Measurements from ENCODE around the gene PCGF5. TPM values are rescaled to one million over a fixed set of nuclear protein-coding genes. Genes with fewer than 3 reads are reported as not detected.
"Not testable (repeated sequence)": the region's sequence is repeated elsewhere in the genome, so short reads cannot be mapped to it uniquely, and the experiment has no call there.

The PCGF5 gene
- total and polyA plus RNA-seq, 8 donors: 10.7 to 78.2 (median 33.8) TPM

DNA sequence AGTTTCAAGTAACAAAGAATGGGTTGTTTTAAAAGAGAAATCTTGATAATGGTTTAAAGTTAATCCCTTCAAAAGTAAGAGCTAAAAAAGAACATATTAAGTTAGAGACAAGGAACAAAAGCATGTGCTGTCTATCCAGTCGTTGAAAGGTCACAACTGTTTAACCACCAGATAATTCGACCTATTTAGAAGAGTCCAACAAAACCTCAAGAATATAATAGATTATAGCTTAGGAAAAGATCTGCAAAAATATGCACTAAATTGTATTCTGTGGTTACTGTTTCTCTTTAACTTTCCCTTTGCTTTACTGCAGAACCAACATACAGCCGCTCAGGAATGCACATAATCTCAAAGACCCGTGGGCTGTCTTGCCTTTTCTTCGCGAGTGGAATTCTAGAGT, 74.9 kb downstream of the PCGF5 start:
- H3K4me1 ChIP-seq: peaks cover 5 to 14% (median 11%) of the 10 kb centered on the region in 4 donors

DNA sequence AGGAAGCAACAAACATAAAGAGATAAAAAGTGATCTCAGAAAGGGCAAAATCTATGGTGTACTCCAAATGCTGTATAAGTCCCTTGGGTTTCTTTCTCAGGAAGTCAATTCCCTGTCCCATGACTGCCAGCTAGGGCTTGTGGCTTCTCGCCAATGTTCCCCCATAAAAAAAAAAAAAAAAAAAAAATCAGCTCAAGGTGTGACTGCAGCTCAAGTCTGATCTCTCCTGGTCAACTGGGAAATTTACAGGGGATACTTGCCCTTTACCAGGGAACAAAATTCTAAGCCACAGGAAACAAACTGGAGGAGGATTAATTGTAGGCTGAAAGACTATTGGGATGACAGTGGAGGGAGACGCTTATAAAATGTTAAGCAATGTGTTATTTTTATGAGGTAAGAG, 76.0 kb downstream of the PCGF5 start:
- no peak overlapping the region for H3K27ac ChIP-seq
- H3K27me3 ChIP-seq: no peaks in the 10 kb centered on the region
- H3K36me3 ChIP-seq: no peaks in the 10 kb centered on the region
- no peak for TF ChIP-seq CTCF (IDR thresholded peaks at IDR 0.05)
- no peak for TF ChIP-seq POLR2AphosphoS5 (IDR thresholded peaks at IDR 0.05)
- no peak for TF ChIP-seq POLR2A (IDR thresholded peaks at IDR 0.05)
- TF ChIP-seq EP300 (IDR thresholded peaks at IDR 0.05): no peak
- H3K4me3 ChIP-seq: no peak overlapping the region
- WGBS, 5 donors: 49 to 59% (median 55%) methylated on average over 2 of the region's 2 CpGs
- intact Hi-C loops (cut with DNase I; ENCODE audit: low total_unique reads): no loop called here
- peak in 1 of 2 donors; percentile 34 for DNase-seq
- no peaks in the 10 kb centered on the region for H3K9me3 ChIP-seq
- peaks cover 5 to 14% (median 11%) of the 10 kb centered on the region in 4 donors for H3K4me1 ChIP-seq

More for the DNA sequence above, 74.9 kb downstream of the PCGF5 start:
- intact Hi-C loops (cut with DNase I; ENCODE audit: low total_unique reads): no loop called here
- H3K9me3 ChIP-seq: no peaks in the 10 kb centered on the region
- no peaks in the 10 kb centered on the region for H3K36me3 ChIP-seq
- H3K27me3 ChIP-seq: no peaks in the 10 kb centered on the region
- DNase-seq: no peak
- no peak overlapping the region for H3K4me3 ChIP-seq
- no peak overlapping the region for H3K27ac ChIP-seq
- 67 to 74% (median 71%) methylated on average over 6 of the region's 6 CpGs for WGBS, 5 donors
- TF ChIP-seq CTCF (IDR thresholded peaks at IDR 0.05): no peak
- TF ChIP-seq POLR2AphosphoS5 (IDR thresholded peaks at IDR 0.05): no peak
- TF ChIP-seq EP300 (IDR thresholded peaks at IDR 0.05): no peak
- TF ChIP-seq POLR2A (IDR thresholded peaks at IDR 0.05): no peak

DNA sequence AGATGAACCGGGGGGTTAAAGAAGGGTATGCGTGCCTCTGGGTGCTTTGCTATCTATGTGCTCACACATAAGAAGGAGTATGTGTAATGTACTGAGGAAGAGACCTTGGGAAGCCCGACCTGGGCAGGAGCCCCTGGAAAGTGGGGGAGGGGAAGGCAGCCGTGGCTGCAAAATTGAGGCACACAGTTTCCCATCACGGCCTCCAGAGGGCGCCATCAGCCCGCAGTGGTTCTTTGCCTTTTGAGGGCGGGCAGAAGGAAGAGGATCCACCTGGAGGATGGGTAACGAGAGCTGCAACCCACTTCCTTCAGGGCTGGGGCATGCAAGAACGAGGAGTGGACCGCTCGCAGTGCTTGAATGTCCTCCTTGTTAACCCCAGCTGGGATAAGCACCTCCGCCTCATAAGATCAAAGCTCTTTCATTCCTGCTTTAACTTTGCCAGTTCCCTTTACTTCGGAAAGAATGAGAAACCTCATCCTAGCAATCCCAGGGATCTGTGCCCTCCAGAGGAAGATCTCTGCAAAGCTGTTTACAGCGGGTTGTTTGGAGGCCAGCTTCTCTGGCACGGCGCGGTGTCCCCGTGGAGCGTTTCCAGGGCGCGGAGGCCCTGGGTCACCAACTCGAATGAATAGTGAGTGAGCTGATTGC, 77.9 kb downstream of the PCGF5 start:
- peak; percentile 66 to 92 for DNase-seq
- WGBS, 5 donors: 3 to 10% (median 8%) methylated on average over 23 of the region's 23 CpGs

DNA sequence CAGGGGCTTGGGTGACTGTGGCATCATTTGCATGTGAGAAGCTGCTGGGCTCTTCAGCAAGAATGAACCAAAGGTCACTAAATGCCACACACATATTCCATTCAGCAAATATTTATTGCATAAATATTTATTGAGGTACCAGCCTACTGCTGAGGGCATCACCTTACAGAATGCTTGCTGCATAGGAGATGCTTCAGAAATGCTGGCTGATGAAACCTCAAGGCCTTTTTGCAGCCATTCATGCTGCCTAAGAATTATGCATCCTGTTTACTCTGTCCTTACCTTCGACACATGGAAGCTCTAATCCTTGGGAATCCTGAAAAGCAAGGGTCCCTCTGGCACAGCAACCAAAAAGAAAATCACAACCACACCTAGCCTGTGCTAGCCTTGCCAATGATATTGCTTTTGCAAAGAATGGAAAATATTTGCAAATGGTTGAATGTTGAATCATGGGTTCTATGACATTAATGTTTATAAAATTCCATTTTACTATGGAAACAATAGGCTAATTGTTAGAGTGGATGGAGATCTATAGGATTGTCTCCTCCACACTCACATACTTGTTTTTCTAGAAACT, 79.6 kb downstream of the PCGF5 start:
- TF ChIP-seq EP300 (IDR thresholded peaks at IDR 0.05): no peak
- TF ChIP-seq POLR2AphosphoS5 (IDR thresholded peaks at IDR 0.05): no peak
- no peak for TF ChIP-seq CTCF (IDR thresholded peaks at IDR 0.05)
- no peak for TF ChIP-seq POLR2A (IDR thresholded peaks at IDR 0.05)
- WGBS, 5 donors: 50 to 88% (median 60%) methylated on average over 1 of the region's 1 CpG
- Histone ChIP-seq H3K27me3 (no peaks in the 10 kb centered on the region), H3K4me3 (no peak overlapping the region), H3K4me1 (peaks cover 5 to 14% (median 11%) of the 10 kb centered on the region in 4 donors), H3K36me3 (no peaks in the 10 kb centered on the region), H3K27ac (no peak overlapping the region), H3K9me3 (no peaks in the 10 kb centered on the region)
- intact Hi-C loops (cut with DNase I; ENCODE audit: low total_unique reads): no loop called here
- no peak for DNase-seq

More for the DNA sequence above, 77.9 kb downstream of the PCGF5 start:
- Histone ChIP-seq H3K36me3 (no peaks in the 10 kb centered on the region), H3K27ac (no peak overlapping the region), H3K4me1 (peaks cover 5 to 14% (median 11%) of the 10 kb centered on the region in 4 donors), H3K9me3 (no peaks in the 10 kb centered on the region), H3K27me3 (no peaks in the 10 kb centered on the region), H3K4me3 (peak overlapping the region; percentile 18 to 50 (median 45))
- TF ChIP-seq CTCF (IDR thresholded peaks at IDR 0.05) (peak in 5 of 7 experiments; percentile 64 to 92 (median 82)), POLR2A (IDR thresholded peaks at IDR 0.05) (no peak), EP300 (IDR thresholded peaks at IDR 0.05) (no peak), POLR2AphosphoS5 (IDR thresholded peaks at IDR 0.05) (peak in 1 of 3 donors; percentile 22)
- intact Hi-C loops (cut with DNase I; ENCODE audit: low total_unique reads): no loop called here

DNA sequence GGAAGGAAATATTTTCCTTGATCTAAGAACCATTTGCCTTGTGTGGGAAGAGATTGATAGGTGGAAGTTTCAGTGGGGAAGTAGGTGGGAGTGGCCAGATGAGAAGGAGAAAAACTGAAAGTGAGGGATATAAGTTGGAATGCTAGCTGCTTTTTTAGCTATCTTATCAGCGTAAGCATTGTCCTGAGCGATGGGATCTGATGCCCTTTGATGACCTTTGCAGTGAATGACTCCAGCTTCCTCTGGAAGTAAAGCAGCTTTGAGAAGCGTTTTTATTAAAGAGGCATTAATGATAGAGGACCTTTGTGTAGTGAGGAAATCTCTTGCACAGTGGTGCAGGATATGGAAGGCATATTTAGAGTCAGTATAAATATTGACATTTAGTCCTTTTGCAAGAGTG, 82.5 kb downstream of the PCGF5 start:
- peaks cover 5 to 11% (median 9%) of the 10 kb centered on the region in 4 donors for H3K4me1 ChIP-seq
- H3K27ac ChIP-seq: not testable (repeated sequence)

DNA sequence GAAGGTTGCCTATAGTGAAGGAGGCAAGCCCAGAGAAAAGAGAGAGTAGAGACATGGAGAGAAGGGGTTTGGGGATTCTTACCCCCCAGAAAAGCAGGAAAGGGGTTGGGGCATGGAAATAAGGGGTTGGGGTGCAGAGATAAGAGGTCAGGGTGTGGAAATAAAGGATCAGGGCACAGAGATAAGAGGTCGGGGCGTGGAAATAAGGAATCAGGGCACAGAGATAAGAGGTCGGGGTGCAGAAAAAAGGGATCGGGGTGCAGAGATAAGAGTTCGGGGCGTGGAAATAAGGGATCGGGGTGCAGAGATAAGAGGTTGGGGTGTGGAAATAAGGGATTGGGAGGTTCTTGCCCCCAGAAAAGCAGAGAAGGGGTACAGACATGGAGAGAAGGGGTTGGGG, 85.5 kb downstream of the PCGF5 start:
- H3K4me1 ChIP-seq; DNase-seq; H3K4me3 ChIP-seq; intact Hi-C loops (cut with DNase I; ENCODE audit: low total_unique reads); H3K27ac ChIP-seq; H3K9me3 ChIP-seq; H3K36me3 ChIP-seq; H3K27me3 ChIP-seq: not testable (repeated sequence)
- 32 to 66% (median 43%) methylated on average over 7 of the region's 7 CpGs for WGBS, 5 donors

More for the DNA sequence above, 82.5 kb downstream of the PCGF5 start:
- H3K36me3 ChIP-seq; DNase-seq; H3K4me3 ChIP-seq; H3K27me3 ChIP-seq; H3K9me3 ChIP-seq; intact Hi-C loops (cut with DNase I; ENCODE audit: low total_unique reads): not testable (repeated sequence)
- WGBS, 5 donors: 33 to 51% (median 40%) methylated on average over 3 of the region's 3 CpGs
